ENCODE data around the gene EPHA1.

EPHA1 gene

DNA sequence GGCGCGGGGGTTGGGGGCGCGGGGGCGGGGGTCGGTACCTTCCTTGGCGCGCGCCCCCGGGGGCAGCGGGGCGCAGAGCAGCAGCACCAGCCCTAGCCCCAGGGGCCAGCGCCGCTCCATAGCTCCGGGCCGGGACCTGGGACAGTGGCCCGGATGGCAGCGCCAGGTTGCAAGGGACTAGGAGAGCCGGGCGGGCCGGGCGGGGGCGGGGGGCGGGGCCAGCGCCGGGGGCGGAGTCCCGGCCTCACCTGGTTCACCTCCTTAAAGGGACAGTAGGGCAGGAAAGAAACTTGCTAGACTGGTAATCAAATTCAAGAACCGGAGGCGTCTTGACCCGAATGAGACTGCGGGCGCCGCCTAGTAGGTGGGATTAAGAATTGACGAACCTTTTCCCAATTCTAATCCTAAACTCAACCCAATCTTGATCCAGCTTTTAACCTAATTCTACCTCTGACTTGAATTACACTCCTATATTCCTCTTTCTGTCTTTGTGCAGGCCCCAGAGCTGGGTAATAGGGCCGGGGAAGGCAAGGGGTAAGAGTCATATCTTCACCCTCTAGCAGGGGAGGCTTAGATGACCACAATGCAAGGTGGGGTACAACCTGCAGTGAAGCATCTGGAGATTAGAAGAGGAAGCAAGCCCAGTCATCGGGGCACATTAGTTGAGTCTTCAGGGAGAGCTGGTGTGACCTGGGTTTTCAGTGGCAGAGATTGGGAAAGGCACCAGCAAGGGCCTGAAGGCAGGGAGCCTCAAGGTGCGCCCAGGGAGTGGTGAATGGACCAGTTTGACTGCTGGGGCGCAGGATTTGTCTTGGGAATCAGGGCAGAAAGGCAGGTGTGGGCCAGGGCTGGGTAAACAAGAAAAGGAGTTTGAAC is at the start of gene EPHA1:
EPHA1 (minus strand) TSS at position 171 of the 876 bp plus-strand sequence; CDS start at position 120, 51 bp downstream.
- peak; percentile 60 for DNase-seq

DNA sequence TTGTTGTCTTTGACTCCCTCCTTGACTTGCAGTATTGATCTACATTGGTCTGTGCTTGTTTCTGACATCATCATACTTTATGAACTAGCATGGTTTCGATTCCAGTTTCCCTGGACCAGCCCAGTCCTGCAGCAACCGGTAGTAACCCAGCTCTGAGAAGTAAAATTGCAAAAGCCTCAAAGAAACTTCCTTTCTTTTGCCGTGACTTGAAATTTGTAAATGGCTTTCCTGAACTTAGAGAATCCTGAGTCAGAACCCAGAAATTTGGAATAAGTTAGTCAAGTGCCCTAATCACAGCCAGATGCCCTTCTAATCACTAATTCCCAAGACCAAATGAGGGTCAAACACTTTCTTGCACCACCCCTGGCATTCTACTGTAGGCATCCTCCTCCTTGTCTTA is 49.6 kb upstream of the EPHA1 start:
- DNase-seq, result no peak

DNA sequence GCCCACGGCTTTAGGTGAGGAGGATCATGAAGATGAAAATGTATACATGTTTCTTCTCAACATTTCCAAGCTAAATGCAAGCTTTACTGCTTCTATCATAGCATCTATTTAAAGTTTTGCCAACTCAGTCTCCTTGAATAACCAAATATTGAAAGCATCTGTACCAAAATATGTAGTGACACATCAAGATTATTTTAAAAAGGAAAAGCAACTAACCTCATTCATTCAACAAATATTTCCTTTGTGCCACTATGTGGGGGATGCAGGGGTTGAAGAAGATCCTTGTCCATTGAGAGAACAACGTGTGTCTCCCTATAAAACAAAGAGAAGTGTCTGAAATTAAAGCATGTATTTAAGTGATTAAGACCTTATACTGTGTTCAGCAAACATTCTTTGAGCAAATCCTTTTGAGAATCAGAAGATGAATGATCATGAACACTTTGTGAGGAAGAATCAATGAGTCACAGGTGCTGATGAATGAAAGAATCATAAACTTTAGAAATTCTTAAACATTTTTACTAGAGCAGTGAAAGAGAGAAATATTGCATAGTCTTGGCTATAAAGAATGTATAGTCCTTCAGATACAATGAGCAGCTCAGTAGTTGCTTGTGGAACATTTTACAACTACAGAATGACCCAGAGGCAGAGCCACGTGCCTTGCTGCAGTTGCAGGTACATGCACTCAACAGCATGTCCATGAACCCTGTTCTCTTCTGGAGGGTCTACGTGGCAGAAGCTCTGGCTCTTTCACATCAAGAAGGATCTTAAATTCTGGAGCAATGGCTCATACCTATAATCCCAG is 48.5 kb upstream of the EPHA1 start:
- DNase-seq, result no peak

DNA sequence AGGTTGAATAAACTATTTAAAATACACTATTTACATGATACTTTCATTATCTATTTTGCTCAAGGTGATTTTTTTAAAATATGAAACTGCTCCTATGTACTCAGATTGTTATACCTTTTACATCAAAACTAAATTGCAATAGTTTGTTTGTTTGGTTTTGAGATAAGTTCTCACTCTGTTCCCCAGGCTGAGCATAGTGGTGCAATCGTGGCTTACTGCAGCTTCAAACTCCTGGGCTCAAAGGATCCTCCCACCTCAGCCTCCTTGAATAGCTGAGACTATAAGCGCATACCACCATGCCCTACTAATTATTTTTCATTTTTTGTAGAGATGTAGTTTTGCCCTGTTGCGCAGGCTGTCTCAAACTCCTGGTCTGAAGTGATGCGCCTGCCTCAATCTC is 47.3 kb upstream of the EPHA1 start:
- DNase-seq, result no peak

DNA sequence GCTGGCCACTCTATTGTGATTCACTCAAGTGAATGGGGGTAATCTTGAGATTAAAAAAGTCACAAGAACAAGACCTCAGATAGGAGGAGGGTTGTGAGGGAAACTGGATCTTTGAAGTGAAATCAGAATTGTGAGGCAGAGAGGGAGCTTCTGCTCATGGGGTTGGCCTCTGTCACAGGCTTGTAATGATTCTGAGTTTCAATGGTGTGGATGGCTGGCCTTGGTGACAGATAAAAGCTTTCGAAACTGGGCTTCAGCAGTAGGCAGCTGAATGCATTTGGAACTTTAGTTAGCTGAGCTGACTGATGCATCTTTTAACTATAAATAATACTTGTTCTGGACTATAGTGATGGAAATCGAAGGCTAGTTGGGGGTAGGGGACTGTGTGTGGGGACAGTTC is 46.8 kb upstream of the EPHA1 start:
- DNase-seq, result no peak

DNA sequence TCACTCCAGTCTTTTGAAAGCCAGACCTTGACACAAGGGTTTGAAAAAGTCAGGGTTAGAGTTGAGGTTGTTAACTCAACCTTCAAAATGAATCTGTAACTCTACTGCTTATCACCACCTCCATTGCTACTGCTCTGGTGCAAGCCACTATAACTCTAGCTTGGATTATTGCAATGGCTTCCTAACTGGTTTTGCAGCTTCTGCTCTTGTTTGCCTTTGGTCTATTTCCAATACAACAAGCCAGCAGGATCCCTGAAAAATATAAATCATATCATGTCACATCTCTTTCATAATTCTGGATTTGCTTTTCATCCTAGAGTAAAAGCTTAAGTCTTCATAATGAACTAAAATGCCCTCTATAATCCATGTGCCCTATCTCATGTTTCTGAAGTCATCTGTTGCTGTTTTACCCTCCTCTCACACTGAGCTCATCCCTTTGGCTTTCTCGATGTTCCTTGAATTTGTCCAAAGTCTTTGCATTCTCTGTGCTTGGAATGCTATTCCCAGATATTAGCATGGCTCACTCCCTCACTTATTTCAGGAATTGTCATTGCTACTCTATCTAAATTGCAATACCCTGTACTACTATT is 45.5 kb upstream of the EPHA1 start:
- DNase-seq, result no peak

DNA sequence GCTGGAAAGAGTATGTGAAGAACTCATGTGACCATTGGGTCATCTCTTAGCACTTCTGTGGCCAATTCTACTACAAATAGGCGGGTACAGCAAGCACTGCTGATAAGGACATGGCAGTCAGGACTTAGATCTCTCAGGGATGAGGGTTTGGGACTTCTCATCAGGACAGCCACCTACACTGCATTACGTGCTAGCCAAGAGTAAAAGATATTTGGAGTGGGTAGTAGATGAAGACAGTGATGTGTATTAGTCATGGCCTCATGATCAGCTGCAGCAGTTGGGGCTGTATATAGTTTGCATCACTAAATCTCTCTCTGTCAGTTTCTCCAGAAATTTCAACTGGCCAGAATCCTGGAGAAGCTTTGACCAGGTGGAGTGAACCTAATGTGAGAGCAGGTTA is 43.8 kb upstream of the EPHA1 start:
- DNase-seq, result no peak

DNA sequence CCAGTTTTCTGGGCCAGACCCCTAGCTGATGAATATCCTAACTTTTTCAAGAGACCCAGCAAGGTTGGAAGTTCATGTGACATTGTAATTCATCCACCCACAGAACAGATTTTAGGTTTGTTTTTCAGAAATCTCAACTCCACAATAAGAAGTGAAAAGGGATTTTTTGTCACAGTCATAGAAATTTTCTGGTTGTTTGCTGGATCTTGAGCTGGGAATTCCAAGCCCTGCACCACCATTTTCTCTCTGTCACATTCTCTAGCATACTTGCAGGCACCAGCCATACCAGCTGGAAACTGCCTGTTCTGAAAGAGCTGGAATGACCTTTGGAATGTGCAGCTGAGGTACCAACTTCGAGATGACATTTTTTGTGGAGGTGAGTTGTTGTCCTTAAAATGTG is 43.1 kb upstream of the EPHA1 start:
- no peak for DNase-seq

DNA sequence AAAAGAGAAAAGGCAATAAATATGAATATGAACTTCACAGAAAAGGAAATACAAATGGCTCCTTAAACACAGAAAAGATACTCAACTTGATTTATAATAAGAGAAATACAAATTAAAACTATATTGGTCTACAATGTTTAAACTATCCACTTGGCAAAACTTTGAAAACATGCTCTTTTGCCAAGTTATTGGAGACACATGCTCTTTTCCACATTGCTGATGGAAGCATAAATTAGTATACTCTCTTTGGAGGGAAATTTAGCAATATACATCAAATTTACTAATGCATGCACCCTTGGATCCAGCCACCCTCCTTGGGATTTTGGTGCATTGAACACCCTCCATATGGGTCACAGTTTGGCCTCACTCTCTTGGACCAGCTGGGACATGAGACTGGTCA is 42.5 kb upstream of the EPHA1 start:
- DNase-seq, result no peak

DNA sequence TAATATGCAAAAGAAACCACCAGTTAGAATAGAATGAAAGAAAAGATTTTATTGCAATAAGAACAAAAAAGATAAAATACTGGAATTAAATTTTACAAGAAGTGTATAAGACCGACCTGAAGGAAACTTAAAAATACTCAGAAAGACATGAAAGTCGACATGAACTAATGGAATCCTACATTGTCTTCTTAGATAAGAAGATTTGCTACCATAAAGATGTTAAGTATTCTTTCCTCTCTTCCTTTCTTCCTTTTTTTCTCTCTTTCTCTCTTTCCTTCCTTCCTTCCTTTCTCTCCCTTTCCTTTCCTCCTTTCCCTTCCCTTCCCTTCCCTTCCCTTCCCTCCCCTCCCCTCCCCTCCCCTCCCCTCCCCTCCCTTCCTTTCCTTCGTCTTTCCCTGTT is 41.1 kb upstream of the EPHA1 start:
- DNase-seq, result no peak

DNA sequence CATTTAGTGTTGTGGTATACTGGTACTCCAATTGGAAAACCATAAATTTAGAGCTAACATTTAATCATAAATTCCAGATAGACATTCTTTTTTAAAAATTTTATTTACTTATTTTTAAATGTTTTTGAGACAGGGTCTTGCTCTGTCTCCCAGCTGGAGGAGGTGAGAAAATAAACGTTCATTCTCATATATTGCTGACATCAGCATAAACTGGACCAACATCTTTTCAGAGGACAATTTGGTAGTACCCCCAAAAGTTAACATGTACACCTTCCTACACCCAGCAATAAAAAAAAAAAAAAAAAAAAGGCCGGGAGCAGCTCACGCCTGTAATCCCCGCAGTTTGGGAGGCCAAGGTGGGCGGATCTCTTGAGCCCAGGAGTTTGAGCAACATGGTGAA is 39.8 kb upstream of the EPHA1 start:
- no peak for DNase-seq

DNA sequence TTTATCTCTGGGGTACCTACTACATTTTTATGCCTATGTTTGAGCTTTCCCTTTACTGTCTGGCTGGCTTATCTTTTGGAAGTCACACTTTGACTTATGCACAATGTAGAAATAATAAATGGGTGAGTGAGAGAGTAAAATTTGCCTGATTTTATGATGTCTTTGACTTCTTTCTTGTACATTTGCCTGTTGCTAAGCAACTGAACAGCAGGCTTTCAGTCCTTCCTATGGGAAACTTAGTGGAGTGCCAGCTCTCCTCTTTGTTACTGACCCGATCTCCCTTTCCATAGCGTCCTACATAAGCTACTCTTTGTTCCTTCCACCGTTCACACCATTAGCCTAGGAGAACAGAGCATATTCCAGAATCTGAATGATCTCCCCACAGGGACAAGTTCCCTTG is 38.8 kb upstream of the EPHA1 start:
- DNase-seq, result no peak

DNA sequence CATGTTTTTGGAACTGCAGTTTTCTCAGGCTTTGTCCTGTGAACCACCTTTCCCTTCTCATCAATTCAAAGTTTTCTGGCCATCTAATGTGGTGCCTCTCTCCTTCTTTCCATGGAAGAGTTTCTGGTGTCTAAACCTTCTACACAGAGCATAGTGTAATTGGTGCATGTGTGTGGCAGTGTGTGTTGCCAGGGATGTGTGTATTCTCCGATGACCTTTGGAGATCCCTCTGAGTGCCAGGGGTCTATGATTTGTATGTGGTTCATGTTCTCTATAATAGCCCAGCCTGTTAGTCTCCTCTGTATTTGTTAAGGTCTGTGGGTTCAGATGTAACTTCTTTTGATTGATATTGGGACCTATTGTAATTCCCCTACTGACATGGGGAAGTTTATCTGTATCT is 36.1 kb upstream of the EPHA1 start:
- DNase-seq, result no peak

DNA sequence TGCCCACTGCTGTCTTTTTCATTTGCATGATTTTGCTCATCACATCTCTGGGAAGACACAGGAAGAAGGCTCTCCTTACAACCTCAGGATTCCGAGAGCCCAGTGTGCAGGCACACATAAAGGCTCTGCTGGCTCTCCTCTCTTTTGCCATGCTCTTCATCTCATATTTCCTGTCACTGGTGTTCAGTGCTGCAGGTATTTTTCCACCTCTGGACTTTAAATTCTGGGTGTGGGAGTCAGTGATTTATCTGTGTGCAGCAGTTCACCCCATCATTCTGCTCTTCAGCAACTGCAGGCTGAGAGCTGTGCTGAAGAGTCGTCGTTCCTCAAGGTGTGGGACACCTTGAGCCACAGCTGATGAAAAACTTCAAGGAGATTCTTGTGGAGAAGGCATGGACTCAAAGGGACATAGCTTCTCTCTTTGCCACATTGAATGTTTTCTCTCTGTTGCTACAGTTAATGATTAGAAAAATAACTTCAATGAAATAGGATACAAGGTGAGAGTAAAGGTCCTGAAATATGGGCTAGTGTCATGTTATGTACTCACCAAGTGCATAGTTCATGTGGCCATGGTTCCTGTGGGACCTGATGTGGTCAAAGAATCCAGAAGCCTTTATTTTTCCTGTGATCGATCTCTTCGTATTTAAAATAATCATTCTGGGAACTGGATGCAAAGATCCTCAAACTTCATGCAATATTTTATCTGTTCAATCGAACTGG is 35.6 kb upstream of the EPHA1 start:
- DNase-seq, result no peak

DNA sequence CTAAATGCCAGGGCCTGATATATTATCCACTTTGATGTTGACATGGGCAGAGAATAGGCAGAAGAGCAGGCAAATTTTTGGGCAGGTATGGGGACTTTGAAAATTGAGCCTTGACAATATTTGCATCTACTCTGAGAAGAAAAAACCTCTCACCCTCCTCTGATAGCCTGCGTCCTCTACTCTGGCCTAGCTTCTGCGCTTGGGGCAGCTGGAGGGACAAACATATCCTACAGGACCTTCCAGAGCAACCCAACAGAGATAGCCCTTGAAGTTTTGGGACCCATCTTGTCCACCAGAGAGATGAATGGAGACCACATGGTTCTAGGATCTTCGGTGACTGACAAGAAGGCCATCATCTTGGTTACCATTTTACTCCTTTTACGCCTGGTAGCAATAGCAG is 34.5 kb upstream of the EPHA1 start, which contains the start of gene TAS2R60:
TAS2R60 (plus strand) TSS at position 301 of the 400 bp plus-strand sequence; CDS start at position 301, 0 bp downstream.
- DNase-seq, result no peak

DNA sequence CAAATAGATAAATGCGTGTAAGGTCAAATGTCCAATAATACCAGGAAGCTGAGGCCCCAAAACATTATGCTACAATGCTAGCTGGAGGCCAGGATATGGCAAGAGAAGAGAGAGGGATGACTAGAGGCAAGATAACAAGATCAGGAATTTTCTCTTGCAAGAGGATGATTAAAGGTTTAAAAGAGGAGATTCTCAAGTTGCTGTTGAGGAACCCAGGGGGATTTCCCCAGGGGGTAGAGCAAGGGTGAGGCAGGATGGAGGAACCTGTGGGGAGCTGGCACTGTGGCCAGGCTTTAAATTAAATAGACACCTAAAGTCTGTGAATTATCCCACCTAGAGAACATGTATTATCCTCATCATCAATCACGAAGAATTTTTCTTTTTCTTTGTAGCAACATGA is 31.2 kb upstream of the EPHA1 start:
- DNase-seq, result no peak

DNA sequence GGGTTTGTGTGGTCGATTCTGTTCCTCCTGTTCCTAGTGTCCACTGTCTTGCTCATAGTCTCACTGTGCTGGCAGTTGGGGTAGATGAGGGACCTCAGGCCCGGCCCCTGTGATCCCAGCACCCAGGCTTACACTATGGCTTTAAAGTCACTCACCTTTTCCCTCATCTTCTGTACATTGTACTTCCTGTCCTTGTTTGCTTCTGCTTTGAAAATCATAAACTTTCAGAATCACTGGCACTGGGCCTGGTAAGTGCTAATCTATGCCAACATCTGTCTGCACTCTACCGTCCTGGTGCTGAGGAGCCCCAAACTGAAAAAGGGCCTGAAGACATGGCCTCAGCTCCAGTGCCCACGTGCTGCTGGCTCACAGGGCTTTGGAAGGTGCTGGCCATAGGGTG is 28.9 kb upstream of the EPHA1 start:
- no peak for DNase-seq

DNA sequence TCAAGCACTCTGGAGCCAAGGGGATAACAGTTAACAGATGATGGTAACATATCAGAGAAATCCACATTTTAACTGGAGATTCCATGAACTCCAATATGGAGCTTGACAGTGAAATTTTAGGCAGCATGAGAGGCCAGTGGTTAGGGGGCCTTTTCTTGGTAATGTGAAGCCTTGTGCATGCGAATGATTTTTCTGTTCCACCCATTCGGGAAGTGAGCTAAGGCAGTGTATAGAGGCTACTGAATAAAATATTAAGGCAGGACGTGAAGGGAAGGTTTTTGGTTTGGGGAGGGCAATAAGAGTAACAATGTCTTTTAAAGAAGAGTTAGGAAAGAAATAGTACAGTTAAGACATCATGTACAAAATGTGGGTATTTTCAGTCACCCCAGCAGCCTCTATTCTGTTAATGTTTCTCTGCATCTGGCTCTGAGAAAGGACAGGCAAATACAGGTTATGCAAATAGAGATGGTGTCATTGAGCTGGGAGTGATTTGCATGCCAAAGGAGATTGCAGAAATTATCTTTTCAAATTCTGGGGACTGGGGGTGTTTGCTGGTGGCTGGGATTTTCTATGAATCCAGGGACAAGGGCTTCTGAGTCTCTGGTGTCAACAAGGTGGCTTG is 27.8 kb upstream of the EPHA1 start:
- DNase-seq, result no peak

DNA sequence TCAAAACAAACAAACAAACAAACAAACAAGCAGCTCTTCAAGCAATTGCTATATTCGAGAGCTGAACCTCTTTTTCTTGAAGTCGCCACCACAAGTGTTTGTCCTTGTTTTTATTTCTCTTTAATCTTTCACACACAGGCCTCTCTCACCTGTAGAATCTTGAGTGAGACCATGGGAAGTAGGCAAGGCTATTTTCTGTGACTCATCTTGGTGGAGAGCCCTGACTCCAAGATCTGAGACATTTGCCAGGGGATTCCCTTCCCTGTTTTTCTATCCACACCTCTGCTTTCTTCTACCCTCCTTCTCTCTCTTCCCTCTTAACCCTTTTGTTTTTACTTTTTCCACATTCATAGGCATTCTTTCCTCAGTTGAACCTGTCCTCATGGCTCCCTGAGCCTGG is 26.6 kb upstream of the EPHA1 start:
- no peak for DNase-seq

DNA sequence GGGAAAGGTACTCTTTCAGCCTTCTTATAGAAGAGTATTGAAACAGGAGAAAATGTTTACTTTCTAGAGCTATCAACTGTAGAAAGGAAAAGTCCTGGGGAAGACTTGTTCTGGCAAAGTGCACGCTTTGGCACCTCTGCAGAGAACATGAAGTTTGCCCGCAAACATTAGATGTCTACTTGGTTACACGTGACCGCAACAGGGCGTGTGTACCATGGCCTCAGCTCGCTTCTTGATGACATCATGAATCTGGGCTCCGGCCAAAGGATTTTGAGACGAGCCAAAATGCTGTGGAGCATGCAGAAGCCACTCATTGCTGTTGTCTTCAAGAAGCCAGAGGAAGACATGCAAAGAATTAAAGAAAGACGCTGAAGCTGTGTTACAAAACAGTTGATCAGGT is 26.0 kb upstream of the EPHA1 start:
- peak; percentile 23 for DNase-seq

DNA sequence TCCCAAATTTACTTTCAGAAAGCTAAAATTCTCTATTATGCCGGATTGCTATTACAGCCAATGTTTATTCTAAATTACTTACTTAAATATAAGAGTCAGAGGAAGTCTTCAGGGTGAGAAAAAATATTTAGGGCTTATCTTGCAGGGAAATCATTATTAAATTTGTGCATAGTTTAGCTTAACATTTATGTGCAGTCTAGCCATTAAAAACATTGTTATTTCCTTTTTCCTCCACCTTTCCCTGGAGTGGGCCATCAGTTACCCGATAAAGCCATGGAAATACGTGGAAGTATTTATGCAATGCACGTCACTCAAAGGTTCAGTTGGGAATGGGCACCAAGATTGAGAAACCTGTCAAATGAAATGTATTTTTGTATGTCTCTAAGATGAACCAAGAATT is 25.1 kb upstream of the EPHA1 start:
- DNase-seq, result no peak

DNA sequence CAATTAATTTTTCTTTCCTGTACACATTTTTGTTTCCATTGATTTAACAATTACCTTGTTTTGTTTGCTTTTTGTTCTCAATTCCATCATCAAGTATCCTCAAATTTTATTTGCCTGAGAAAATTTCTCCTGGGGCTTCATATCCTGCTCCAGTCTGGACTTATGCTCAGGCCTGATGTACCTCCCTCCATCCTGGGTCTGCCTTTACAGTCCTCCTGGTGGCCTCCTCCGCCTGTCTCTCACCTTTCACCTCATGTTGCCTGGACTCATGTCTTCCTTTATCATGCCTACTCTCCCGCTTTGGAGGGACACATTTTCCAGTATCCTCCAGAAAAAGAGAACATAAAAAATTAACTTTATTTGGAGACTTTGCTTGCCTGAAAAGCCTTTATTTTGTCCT is 22.5 kb upstream of the EPHA1 start:
- DNase-seq, result no peak
